Glomerular visceral epithelial cell (primary cell): Measurements from ENCODE around the gene SLC44A2.
A peak's percentile ranks its signal among the peaks of the same experiment; 100 is the strongest.

Source experiments
- DNase-seq: peaks from one replicate; pipeline ENCODE4 v3.0.0-alpha.2; 2016; ENCODE audit errors: extremely low spot score

SLC44A2 gene

DNA sequence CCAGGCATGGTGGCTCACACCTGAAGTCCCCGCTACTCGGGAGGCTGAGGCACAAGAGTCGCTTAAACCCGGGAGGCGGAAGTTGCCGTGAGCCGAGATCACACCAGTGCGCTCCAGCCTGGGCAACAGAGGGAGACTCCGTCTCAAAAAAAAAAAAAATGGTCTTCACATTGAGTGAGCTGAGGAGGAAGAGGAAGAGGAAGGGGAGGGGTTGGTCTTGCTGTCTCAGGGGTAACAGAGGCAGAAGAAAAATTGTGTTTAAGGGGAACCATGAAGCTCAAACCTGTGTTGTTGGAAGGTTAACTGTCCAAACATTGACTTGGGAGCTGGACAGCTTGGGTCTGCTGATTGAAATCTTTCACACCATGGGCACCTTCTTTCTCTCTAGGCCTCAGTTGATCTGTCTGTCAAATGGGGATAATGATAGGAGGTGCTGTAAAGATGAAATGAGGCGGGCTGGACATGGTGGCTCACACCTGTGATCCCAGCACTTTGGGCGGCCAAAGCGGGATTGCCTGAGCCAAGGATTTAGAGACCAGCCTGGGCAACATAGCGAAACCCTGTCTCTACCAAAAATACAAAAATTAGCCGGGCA, 9.8 kb upstream of the SLC44A2 start:
- no peak for DNase-seq

- DNase-seq = peak; percentile 44
Observed at GRCh38 chr19:10617409-10618121, 7.8 kb upstream of the SLC44A2 start.

- no peak for DNase-seq
Observed at GRCh38 chr19:10618846-10619245, 6.5 kb upstream of the SLC44A2 start.

GRCh38 chr19:10620786-10621185, 4.6 kb upstream of the SLC44A2 start:
- no peak for DNase-seq

- DNase-seq = no peak
Observed at GRCh38 chr19:10621966-10622365, 3.4 kb upstream of the SLC44A2 start.

- DNase-seq = no peak
Observed at GRCh38 chr19:10624585-10624984, 768 bp upstream of the SLC44A2 start.

DNA sequence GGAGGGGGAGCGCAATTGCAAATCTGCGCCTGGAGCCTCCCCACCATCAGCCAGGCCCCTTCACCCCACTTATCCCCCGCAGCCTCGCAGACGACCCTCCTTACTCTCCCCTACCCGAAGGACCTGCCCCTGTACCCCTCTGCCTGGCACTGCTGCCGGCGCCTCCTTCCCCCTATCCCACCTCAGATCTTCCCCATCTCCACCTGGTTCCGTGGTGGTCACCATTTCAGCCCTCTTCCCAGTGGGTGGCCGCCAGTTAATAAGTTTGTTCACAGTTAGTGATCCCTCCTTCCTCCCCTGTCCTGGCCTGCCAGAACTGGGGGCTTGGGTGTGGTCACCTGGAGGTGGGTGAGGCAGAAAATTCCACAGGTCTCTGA, 397 bp downstream of the SLC44A2 start:
- no peak for DNase-seq

GRCh38 chr19:10631874-10632273, 6.5 kb downstream of the SLC44A2 start:
- no peak for DNase-seq

- no peak for DNase-seq
Observed at GRCh38 chr19:10634430-10634829, 9.1 kb downstream of the SLC44A2 start.

GRCh38 chr19:10634963-10635362, 9.6 kb downstream of the SLC44A2 start:
- DNase-seq = no peak

GRCh38 chr19:10636304-10636972, 11.1 kb downstream of the SLC44A2 start:
- no peak for DNase-seq

DNA sequence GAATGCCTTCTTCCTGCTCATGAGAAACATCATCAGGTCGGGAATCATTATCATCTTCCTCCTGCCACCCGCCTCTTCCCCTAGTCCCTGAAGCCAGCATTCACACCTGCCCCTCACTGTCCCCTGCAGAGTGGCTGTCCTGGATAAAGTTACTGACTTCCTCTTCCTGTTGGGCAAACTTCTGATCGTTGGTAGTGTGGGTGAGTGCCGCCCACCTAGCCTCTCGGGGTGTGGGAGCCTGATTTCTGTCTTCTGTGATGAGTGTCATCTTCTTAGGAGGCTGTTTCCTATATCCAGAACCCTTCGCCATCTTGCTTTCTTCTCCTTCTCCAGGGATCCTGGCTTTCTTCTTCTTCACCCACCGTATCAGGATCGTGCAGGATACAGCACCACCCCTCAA, 12.5 kb downstream of the SLC44A2 start:
- DNase-seq = no peak

GRCh38 chr19:10639836-10640235, 14.5 kb downstream of the SLC44A2 start:
- DNase-seq = no peak

DNA sequence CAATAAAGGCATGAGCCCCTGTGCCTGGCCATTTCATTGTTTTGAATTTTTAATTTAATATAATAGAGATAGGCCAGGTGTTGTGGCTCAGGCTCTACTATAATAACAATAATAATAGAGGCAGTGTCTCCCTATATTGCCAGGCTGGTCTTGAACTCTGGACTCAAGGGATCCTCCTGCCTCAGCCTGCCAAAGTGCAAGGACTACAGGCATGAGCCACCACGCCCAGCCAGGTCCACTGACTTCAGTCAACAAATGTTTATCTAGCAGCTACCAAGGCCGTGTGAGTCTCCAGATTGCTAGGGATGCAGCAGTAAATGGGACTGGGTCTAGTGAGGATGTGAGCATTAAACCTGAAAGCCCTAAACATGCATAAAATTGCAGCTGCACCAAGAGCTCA, 15.0 kb downstream of the SLC44A2 start:
- no peak for DNase-seq

DNA sequence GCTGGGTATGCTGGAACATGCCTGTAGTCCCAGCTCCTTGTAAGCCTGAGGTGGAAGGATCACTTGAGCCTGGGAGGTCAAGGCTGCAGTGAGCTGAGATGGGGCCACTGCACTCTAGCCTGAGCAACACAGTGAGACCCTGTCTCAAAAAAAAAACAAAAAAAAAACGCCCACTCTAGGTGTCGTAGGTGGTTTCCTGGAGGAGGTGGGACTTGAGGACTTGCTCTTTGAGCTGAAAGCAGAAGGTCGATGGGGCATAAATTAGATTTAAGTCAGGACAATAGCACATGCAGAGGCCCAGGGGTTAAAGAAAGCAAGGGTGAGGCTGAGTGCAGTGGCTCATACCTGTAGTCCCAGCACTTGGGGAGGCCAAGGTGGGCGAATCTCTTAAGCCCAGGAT, 15.9 kb downstream of the SLC44A2 start:
- no peak for DNase-seq

- DNase-seq = no peak
Observed at GRCh38 chr19:10642473-10643171, 17.3 kb downstream of the SLC44A2 start.

DNA sequence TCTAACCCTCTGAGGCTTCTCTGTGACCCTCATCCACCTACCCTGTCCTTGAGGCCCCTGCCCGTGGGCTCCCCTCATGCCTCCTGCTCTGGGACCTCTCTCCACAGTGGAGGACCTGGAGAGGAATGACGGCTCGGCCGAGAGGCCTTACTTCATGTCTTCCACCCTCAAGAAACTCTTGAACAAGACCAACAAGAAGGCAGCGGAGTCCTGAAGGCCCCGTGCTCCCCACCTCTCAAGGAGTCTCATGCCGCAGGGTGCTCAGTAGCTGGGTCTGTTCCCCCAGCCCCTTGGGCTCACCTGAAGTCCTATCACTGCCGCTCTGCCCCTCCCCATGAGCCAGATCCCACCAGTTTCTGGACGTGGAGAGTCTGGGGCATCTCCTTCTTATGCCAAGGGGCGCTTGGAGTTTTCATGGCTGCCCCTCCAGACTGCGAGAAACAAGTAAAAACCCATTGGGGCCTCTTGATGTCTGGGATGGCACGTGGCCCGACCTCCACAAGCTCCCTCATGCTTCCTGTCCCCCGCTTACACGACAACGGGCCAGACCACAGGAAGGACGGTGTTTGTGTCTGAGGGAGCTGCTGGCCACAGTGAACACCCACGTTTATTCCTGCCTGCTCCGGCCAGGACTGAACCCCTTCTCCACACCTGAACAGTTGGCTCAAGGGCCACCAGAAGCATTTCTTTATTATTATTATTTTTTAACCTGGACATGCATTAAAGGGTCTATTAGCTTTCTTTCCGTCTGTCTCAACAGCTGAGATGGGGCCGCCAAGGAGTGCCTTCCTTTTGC, 18.0 kb downstream of the SLC44A2 start:
- DNase-seq = no peak

- DNase-seq = no peak
Observed at GRCh38 chr19:10643968-10644259, 18.6 kb downstream of the SLC44A2 start.

DNA sequence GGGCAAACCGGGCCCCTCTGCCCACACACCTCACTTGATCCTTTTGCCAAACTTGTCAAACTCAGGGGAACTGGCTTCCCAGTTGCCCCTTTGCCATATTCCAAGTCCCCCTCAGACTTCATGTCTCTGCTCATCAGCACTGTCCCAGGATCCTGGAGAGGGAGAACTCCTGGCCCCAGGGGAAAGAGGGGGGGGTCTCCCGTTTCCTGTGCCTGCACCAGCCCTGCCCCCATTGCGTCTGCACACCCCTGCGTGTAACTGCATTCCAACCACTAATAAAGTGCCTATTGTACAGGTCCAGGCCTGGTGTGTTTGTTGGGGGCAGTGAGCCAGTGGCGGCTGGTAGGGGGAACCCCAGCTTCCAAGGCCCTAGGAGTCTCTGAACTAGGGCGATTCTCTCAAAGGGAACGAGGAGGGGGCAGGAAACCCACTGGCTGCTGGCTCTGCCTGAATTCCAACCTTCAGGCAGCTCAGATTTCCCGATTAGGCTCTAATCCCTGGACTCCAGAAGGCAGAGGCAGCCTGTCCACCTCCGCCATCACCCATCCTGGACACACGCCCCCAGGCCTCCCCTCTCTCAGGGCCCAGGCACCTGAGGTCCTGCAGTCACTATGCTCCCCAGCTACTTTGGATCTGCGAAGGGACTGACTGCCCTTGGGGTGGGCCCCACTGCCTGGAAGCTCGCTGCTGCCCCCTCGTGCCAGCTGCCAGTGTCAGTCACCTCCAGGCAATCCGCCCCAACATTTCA, 19.1 kb downstream of the SLC44A2 start:
- DNase-seq = peak; percentile 76

- no peak for DNase-seq
Observed at GRCh38 chr19:10646456-10647159, 21.3 kb downstream of the SLC44A2 start.

DNA sequence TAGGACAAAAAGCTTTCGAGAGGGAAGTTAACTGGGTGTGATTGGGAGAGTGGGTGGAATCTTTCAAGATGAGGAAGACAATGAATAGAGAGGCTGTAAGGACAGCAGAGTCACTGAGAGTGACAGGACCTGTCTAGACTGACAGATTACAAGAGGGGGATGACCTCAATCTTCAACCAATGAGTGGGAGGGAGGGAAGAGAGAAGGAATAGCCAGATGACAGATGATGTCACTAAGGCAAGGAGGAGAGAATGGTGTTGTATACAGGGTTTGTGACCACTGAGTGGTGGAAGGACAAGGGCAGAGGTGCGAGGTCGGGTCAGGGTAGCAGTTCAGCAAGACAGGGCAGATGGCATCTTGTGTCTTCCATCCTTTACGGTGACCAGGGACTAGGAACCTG, 23.0 kb downstream of the SLC44A2 start:
- DNase-seq = no peak
